Neural progenitor cell (in vitro differentiated cells): ENCODE data around the gene TIMP2.

Experiments
- CTCF ChIP-seq: fragments of 200-600 bp; sonication (generic); IDR thresholded peaks from 2 replicates; pipeline ENCODE4 v1.5.1; 2017; ENCODE audit warnings: antibody characterized with exemption, mild to moderate bottlenecking
- EZH2 ChIP-seq: fragments of 200-600 bp; sonication (generic); IDR thresholded peaks from 2 replicates; pipeline ENCODE4 v1.6.1; 2017; ENCODE audit warnings: antibody characterized with exemption, mild to moderate bottlenecking, moderate library complexity

GRCh38 chr17:78842881-78843565 is 82.2 kb downstream of the TIMP2 start:
- TF ChIP-seq CTCF (peak; percentile 70), EZH2 (no peak)
